Liver (tissue), 2 donors: ENCODE measurements around the gene PRKAR1B.

Source experiments
- CTCF ChIP-seq: fragments of 150-350 bp; IDR thresholded peaks from 2 replicates; pipeline ENCODE4 v1.5.1; 2017; ENCODE audit warnings: improper control_type of control experiment, low read depth, low read length; ENCODE audit not compliant: missing input control
- ZBTB33 ChIP-seq: IDR thresholded peaks from 2 replicates; pipeline ENCODE4 v1.6.1; 2016; ENCODE audit warnings: antibody characterized with exemption
- donor health status: healthy.

GRCh38 chr7:683526-684205 lies 43.4 kb downstream of the PRKAR1B start:
- TF ChIP-seq CTCF (no peak), ZBTB33 (no peak)
